ENCODE measurements around the gene RAPGEF5. TPM values are rescaled to one million over a fixed set of nuclear protein-coding genes. Genes with fewer than 3 reads are reported as not detected.

The RAPGEF5 gene
- polyA plus RNA-seq, 1 donor (not counting 4 experiments of a cell fraction or from before 2014, with no cell fraction given): 2.1 TPM

- Histone ChIP-seq H3K27me3 (ENCODE audit: control insufficient read depth, extremely low read depth, insufficient read depth, low read length) (no peaks in the 10 kb centered on the region), H2AFZ (ENCODE audit: control insufficient read depth, low read length) (no peak overlapping the region), H3K9me1 (ENCODE audit: control insufficient read depth, extremely low read depth, insufficient read depth, low read length) (no peaks in the 10 kb centered on the region), H3K9ac (ENCODE audit: control insufficient read depth, extremely low read depth, insufficient read depth, low read length) (no peak overlapping the region), H3K79me2 (ENCODE audit: control insufficient read depth, insufficient read depth, low read length) (no peaks in the 10 kb centered on the region), H3K4me2 (ENCODE audit: control insufficient read depth, extremely low read depth, insufficient read depth, low read depth, low read length) (no peak overlapping the region), H3K4me1 (ENCODE audit: control insufficient read depth, extremely low read depth, insufficient read depth, low read length) (peaks cover 31% of the 10 kb centered on the region), H3K27ac (ENCODE audit: control insufficient read depth, insufficient read depth, low read length) (no peak overlapping the region), H3K36me3 (ENCODE audit: control insufficient read depth in 2 of 2, extremely low read depth in 1 of 2, insufficient read depth in 2 of 2, low read length in 2 of 2) (no peaks in the 10 kb centered on the region), H3K9me3 (ENCODE audit: control insufficient read depth, low read depth, low read length) (no peaks in the 10 kb centered on the region), H4K20me1 (ENCODE audit: control insufficient read depth, extremely low read depth, insufficient read depth, low read length) (no peaks in the 10 kb centered on the region), H3K4me3 (ENCODE audit: control insufficient read depth in 2 of 3, extremely low read depth in 1 of 3, insufficient read depth in 2 of 3, low read depth in 1 of 3, low read length in 3 of 3) (no peak overlapping the region)
- FAIRE-seq: no peak
- dilution Hi-C loops (cut with MboI; ENCODE audit: extremely low pct_ligation_motif_present, low sequenced_read_pairs): no loop called here
- no peak for DNase-seq (ENCODE audit: low read depth, low spot score)
- TF ChIP-seq CTCF (optimal IDR thresholded peaks at IDR 0.05 in 1 of 3, IDR thresholded peaks at IDR 0.05 in 1 of 3, conservative IDR thresholded peaks at IDR 0.05 in 1 of 3; ENCODE audit: extremely low read depth in 1 of 3, insufficient read depth in 2 of 3, low read length in 3 of 3) (no peak), EZH2 (IDR thresholded peaks at IDR 0.05; ENCODE audit: low read length) (no peak)
Measured at GRCh38 chr7:22213081-22213480, 143.9 kb downstream of the RAPGEF5 start.

- H2AFZ ChIP-seq (ENCODE audit: control insufficient read depth, low read length): no peak overlapping the region
- peaks cover 35% of the 10 kb centered on the region for H3K4me1 ChIP-seq (ENCODE audit: control insufficient read depth, extremely low read depth, insufficient read depth, low read length)
- no peak overlapping the region for H3K4me3 ChIP-seq (ENCODE audit: control insufficient read depth in 2 of 3, extremely low read depth in 1 of 3, insufficient read depth in 2 of 3, low read depth in 1 of 3, low read length in 3 of 3)
- H3K9me3 ChIP-seq (ENCODE audit: control insufficient read depth, low read depth, low read length): no peaks in the 10 kb centered on the region
- no peak overlapping the region for H3K9ac ChIP-seq (ENCODE audit: control insufficient read depth, extremely low read depth, insufficient read depth, low read length)
- H4K20me1 ChIP-seq (ENCODE audit: control insufficient read depth, extremely low read depth, insufficient read depth, low read length): no peaks in the 10 kb centered on the region
- no peaks in the 10 kb centered on the region for H3K36me3 ChIP-seq (ENCODE audit: control insufficient read depth in 2 of 2, extremely low read depth in 1 of 2, insufficient read depth in 2 of 2, low read length in 2 of 2)
- H3K27ac ChIP-seq (ENCODE audit: control insufficient read depth, insufficient read depth, low read length): no peak overlapping the region
- H3K79me2 ChIP-seq (ENCODE audit: control insufficient read depth, insufficient read depth, low read length): no peaks in the 10 kb centered on the region
- no peaks in the 10 kb centered on the region for H3K27me3 ChIP-seq (ENCODE audit: control insufficient read depth, extremely low read depth, insufficient read depth, low read length)
- FAIRE-seq (no peak), DNase-seq (ENCODE audit: low read depth, low spot score) (no peak)
- H3K4me2 ChIP-seq (ENCODE audit: control insufficient read depth, extremely low read depth, insufficient read depth, low read depth, low read length): no peak overlapping the region
- dilution Hi-C loops (cut with MboI; ENCODE audit: extremely low pct_ligation_motif_present, low sequenced_read_pairs): no loop called here
- H3K9me1 ChIP-seq (ENCODE audit: control insufficient read depth, extremely low read depth, insufficient read depth, low read length): no peaks in the 10 kb centered on the region
- TF ChIP-seq EZH2 (IDR thresholded peaks at IDR 0.05; ENCODE audit: low read length) (no peak), CTCF (optimal IDR thresholded peaks at IDR 0.05 in 1 of 3, IDR thresholded peaks at IDR 0.05 in 1 of 3, conservative IDR thresholded peaks at IDR 0.05 in 1 of 3; ENCODE audit: extremely low read depth in 1 of 3, insufficient read depth in 2 of 3, low read length in 3 of 3) (no peak)
Measured at GRCh38 chr7:22210967-22211366, 146.0 kb downstream of the RAPGEF5 start.

Measured in keratinocyte (primary cell).